DOHH2 (cell line): ENCODE data around the gene COX8A.

Source experiments
- EZH2phosphoT487 ChIP-seq: fragments of 200-600 bp; sonication (generic); IDR thresholded peaks from 2 replicates; pipeline ENCODE4 v1.6.1; 2017; ENCODE audit warnings: borderline replicate concordance, mild to moderate bottlenecking, antibody characterized with exemption, low read length, moderate library complexity, mixed read lengths
- TF ChIP-seq, protein P1 (sequence below): fragments of 200-600 bp; sonication (generic); IDR thresholded peaks from one replicate; pipeline ENCODE4 v1.5.1; 2014; ENCODE audit warnings: antibody characterized with exemption, mild to moderate bottlenecking, low read depth, low read length; ENCODE audit not compliant: poor library complexity, severe bottlenecking

DNA sequence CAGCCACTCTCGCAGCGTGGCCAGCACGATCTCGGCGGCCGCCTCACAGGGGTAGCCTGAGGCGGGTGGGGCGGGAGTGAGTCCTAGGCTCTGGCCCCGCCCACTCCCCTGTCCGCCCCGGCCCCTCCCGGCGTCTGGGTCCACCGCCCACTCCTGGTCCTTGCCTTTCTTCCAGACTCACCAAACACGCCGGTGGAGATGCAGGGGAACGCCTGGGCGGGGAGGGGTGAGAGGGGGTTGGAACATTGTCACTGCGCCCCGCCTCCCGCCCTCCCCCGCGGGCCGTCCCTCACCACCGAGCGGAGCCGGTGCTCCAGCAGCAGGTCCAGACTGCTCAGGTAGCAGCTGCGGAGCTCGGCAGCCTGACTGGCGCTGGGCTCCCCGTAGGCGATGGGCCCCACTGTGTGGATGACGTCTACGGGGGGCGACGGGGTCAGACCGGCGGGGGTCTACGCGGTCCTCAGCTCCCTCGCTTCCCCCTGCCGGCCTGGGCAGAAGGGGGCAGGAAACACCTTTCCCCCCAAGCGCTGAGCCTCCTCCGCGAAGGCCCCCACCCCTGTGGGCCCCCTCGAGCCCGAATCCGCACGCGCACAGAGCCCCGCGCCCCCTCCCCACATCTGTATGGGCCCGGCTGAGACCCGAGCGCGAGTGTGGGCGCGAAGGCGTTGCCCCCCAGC lies 25.1 kb downstream of the COX8A start:
- TF ChIP-seq, protein P1, sequence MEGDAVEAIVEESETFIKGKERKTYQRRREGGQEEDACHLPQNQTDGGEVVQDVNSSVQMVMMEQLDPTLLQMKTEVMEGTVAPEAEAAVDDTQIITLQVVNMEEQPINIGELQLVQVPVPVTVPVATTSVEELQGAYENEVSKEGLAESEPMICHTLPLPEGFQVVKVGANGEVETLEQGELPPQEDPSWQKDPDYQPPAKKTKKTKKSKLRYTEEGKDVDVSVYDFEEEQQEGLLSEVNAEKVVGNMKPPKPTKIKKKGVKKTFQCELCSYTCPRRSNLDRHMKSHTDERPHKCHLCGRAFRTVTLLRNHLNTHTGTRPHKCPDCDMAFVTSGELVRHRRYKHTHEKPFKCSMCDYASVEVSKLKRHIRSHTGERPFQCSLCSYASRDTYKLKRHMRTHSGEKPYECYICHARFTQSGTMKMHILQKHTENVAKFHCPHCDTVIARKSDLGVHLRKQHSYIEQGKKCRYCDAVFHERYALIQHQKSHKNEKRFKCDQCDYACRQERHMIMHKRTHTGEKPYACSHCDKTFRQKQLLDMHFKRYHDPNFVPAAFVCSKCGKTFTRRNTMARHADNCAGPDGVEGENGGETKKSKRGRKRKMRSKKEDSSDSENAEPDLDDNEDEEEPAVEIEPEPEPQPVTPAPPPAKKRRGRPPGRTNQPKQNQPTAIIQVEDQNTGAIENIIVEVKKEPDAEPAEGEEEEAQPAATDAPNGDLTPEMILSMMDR = no peak
- no peak for TF ChIP-seq EZH2phosphoT487
